ENCODE data around the gene CRAMP1.

Gene CRAMP1

DNA sequence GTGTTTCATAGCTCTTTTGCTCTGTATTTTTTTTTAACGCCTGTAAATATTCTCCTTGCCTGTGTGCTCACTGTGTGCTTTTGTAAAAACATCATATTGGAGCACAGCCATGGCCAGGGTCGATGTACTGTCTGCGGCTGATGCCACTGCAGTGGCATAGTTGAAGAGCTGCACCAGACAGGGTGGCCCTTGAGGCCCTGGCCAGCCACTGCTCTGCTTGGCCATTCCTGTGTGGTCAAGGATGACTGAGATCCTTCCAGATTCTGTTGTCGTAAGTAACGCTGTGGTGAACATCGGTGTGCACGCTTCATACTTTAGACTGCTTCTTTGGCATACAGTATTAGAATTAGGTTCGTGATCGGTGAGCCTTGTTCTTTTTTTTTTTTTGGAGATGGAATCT is 14.6 kb downstream of the CRAMP1 start:
- H3K4me3 ChIP-seq (ENCODE audit: low read length), result no peak overlapping the region

DNA sequence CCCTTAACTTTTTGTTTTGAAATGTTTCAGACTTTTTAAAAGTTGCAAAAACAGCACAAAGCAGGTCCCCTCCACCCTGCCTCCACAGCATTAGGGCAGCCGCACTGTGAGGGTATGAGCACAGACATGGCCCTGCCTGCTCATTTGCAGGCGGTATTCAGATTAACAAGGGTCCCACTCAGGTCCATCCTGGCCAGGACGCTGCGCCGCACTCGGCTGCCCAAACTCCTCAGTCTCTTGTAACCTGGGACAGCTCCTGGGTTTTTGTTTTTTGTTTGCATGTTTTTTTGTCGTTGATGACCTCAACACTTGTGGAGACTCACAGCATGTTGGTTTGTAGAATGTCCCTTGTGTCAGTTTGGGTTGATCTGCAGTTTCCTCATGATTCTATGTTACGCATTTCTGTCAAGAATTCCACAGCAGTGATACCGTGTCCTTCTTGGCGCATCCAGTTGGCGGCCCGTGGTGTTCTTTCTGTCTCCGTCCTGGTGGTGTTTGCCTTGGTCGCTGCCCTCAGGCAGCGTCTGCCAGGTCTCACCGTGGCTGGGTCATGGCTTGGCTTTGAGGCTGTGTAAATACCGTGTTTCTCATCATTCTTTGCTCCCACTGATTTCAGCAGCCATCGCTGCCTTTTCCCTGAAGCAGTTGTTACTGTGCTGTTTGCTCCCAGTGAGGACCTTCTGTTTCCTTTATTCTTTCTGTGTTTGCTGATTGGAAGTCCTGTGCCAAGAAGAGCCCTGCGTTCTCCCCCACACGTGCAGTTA is 18.5 kb downstream of the CRAMP1 start:
- no peak for DNase-seq (ENCODE audit: low read depth, low spot score)
- no peak overlapping the region for H3K4me3 ChIP-seq (ENCODE audit: low read length)

More for the DNA sequence above, 14.6 kb downstream of the CRAMP1 start:
- DNase-seq (ENCODE audit: low read depth, low spot score), result no peak

DNA sequence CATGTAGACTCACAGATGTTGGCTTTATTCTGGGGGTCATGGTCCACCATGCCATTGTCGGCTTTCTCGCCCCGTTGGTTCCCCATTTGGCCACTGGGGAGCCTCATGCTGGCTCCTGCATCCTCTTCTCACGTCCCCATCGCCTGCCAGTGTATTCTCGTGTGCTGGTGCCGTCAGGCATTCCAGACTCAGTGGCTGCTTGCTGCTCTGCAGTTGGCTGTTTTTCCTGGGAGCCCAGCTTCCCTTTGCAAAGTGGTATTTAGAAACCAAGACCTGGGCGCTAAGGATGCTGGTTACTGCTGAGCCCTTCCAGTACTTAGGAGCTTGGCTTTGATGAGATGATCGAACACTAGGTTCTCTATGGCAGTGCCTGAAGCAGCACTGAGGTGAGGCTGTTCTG is 19.1 kb downstream of the CRAMP1 start:
- no peak for DNase-seq (ENCODE audit: low read depth, low spot score)
- H3K4me3 ChIP-seq (ENCODE audit: low read length), result no peak overlapping the region

DNA sequence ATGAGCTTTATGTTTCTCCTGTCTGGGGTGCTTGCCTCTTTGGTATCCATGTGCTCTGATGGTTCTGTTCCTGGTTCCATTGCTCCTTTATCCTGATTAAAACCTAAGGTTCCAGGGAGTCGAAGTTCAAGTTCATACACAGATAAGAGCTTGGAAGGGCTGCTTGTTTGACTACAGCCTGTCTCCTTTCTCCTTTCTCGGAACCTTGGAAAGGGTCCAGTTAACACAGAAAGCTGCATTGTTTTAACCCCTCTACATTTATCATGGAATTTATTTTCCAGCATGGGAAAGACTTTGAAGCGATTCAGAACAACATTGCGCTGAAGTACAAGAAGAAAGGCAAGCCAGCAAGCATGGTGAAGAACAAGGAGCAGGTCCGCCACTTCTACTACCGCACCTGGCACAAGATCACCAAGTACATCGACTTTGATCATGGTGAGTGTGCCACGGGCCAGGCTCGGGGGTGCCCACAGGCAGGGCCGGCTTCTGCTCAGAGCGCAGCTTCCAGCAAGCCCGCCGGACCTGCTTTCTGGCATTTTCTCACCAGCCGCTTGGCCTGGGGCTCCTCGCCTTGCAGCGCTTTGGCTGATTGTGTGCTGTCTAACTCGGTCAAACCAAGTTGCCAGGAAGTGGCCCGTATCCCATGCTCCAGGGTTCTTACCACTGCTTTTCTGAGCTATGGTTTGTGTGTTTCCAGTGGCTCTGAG is 19.9 kb downstream of the CRAMP1 start:
- no peak for DNase-seq (ENCODE audit: low read depth, low spot score)
- no peak overlapping the region for H3K4me3 ChIP-seq (ENCODE audit: low read length)

DNA sequence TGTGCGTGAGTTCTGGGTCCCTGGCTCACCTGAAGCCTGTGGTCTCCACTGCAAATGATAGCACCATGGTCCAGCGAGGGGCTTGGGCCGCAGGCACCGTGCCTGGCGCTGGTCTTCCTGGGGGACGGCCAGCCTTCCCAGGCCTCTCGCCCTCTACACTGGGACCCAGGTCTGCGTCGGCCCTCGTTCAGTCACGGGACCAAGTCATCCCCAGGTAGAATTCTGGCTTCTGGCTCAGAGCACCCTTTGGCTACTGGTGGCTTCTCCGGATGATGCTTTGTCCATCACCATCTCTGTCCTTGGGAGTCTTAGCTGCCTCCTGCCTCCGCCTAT is 20.4 kb downstream of the CRAMP1 start:
- no peak for DNase-seq (ENCODE audit: low read depth, low spot score)
- no peak overlapping the region for H3K4me3 ChIP-seq (ENCODE audit: low read length)

DNA sequence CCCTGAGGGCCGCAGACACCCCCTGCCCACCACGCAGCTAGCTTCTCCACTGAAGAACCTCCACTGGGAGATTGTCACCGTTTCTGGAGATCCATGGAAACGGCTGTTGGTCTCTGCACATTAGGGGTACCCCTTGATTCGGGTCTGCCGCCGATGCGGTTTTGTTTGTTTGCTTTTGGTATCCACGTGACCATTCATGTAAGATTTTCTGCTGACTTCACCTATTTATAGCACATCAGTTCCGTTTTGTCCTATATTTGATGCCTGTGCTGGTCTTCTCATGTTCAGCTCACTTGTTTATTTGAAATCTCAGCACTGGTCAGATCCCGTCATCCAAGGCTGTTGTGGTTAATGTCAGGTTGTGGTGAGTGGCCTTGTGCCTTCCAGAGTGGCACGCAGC is 21.1 kb downstream of the CRAMP1 start:
- DNase-seq (ENCODE audit: low read depth, low spot score), result no peak
- H3K4me3 ChIP-seq (ENCODE audit: low read length), result no peak overlapping the region

DNA sequence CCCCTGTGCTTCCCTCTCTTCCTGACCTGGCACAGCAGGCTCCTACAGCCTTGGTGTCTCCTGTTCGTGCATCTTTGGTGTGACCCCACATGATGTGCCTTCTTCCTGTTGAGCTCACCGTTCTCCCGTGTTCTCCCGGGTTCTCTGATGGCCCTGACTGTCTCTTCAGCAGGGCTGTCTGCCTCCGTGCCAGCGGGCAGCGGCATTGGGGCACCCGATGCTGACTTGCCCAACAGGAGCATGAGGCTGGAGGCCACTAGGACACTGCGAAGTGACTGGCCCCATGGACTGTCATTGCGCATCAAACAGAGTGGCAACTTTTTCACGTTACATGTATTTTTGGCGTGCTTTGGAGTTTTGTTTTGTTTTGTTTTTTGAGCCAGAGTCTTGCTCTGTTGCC is 22.4 kb downstream of the CRAMP1 start:
- H3K4me3 ChIP-seq (ENCODE audit: low read length), result no peak overlapping the region

DNA sequence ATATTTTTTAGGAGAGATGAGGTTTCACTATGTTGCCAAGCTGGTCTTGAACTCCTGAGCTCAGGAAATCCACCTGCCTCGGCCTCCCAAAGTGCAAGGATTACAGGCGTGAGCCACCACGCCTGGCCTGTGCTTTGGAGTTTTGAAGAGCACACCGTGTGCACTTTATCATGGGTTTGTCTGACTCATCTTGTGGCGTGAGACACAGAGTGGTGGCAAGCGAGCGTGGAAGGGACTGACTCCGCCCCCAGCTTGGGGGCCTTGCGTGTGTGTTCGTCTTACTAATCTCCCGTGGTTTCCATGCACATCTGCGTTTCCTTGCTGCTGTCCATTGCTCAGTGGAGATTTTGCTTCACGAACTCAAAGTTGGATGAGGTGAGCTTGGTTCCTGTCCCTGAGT is 22.9 kb downstream of the CRAMP1 start:
- DNase-seq (ENCODE audit: low read depth, low spot score), result no peak
- H3K4me3 ChIP-seq (ENCODE audit: low read length), result no peak overlapping the region

More for the DNA sequence above, 22.4 kb downstream of the CRAMP1 start:
- no peak for DNase-seq (ENCODE audit: low read depth, low spot score)

DNA sequence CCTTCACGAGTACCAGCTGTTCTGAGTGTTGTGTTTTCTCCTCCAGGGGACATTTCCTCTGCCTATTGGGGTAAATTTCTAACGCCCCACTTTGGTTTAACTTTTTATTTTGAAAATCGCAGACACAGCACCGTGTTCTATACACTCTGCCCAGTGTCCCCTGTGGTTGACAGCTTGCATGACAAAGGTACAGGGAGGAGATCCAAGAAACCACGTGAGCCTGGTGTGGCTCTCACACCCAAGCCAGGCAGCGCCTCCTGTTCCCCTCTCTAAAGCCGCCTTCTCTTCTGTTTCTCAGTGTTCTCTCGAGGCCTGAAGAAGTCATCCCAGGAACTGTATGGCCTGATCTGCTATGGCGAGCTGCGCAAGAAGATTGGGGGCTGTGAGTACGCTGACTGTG is 25.4 kb downstream of the CRAMP1 start:
- H3K4me3 ChIP-seq (ENCODE audit: low read length), result no peak overlapping the region
- DNase-seq (ENCODE audit: low read depth, low spot score), result no peak

DNA sequence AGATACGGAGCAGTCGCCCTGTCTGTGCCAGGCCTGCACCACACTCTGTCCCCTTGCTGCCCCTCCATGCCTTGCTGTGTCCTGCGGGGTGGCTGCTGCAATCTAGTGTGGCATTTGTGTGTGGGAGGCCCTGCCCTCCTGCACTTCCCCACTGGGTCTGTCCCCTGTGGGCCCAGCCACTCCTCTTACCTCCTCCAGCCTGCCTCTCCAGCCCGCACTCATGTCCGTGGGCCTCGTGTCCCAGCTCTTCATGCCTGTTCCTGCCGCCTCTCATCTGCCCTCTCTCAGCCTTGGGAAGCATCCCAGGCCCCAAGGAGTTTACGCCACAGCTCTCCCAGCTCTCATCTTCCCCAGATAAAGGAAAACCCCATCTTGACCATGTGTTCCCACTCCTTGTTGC is 26.6 kb downstream of the CRAMP1 start:
- no peak overlapping the region for H3K4me3 ChIP-seq (ENCODE audit: low read length)
- DNase-seq (ENCODE audit: low read depth, low spot score), result no peak

DNA sequence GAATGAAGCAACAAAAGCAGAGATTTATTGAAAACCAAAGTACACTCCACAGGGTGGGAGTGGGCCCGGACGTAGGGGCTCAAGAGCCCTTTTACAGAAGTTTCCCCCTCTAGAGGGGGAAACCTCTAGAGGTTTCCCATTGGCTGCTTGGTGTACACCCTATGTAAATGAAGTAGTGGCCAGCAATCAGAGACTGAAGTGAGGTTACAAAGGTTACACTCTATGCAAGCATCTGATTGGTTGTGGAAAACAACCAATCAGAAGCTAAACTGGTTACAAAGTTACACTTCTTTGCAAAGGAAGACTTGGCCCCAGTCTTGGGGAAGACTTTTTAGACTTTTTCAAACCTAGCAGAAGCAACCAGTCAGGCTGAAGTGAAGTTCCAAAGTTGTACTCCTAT is 27.1 kb downstream of the CRAMP1 start:
- DNase-seq (ENCODE audit: low read depth, low spot score), result no peak

DNA sequence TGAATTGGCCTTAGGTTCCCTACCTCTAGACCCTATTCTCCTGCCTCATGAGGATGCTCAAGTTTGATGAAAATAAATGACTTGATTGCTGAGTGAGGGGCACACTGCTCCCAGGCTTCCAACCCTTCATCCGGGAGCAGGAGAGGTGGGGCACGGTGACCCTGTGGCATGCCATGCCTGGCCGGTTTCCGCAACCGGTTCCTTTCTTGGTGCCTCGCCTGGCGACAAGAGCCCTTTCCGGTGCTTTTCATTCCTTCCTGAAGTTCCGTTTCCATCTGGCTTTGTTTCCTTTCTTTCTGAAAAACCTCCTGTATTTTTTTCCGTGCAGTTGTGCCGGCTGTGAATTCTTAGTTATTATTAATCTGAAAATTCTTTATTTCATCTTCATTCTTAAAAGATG is 27.7 kb downstream of the CRAMP1 start:
- H3K4me3 ChIP-seq (ENCODE audit: low read length), result no peak overlapping the region
- no peak for DNase-seq (ENCODE audit: low read depth, low spot score)

More for the DNA sequence above, 27.1 kb downstream of the CRAMP1 start:
- no peak overlapping the region for H3K4me3 ChIP-seq (ENCODE audit: low read length)

DNA sequence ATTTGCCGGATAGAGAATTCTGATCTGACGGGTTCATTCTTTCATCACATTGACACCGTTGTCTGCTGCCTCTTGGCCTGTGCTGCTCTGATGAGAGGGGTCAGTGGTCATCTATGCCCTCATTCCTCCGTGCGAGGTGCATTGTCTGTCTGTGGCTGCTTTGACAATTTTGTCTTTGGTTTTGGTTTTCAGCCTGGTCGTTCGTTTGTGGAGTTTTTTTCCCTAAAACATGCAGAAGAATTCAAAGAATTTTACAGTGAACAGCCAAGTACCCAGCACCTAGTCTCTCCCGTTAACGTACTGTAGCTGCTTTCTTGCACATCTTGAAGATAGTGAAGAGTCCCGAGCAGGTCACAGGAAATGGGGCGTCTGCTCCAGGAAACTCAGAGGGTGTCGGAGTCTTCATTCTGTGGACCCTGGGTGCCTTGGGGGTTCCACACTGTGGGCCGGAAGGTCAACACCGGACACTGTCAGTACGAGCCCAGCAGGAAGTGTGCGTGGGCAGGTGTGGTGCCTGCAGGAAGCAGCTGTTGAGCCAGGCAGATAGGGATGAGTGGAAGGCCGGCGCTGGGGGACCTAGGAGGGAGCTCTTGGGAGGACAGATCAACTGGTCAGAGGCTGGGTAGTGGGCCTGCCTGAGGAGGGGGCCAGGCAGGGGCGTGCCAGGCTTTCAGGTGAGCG is 28.2 kb downstream of the CRAMP1 start:
- no peak overlapping the region for H3K4me3 ChIP-seq (ENCODE audit: low read length)
- DNase-seq (ENCODE audit: low read depth, low spot score), result no peak

DNA sequence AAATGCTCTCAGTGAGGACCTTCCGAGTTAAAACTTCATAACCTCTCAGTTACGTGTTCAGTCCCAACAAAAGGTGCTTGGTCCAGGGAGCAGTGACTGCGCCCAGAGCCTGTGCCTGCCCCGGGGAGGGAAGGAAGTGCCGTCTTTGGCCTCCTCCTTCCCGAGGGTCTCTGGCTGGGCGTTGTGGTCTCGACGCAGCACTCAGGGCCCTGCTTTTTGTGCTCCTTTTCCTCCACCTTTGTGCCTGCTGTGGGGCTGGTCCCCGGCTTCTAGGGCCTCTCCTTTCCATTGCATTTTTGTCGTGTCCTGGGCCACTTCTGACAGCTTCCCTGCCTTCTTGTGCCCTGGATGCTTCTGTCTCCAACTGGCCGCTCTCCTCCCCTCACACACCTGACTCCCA is 29.1 kb downstream of the CRAMP1 start:
- no peak for DNase-seq (ENCODE audit: low read depth, low spot score)
- no peak overlapping the region for H3K4me3 ChIP-seq (ENCODE audit: low read length)

DNA sequence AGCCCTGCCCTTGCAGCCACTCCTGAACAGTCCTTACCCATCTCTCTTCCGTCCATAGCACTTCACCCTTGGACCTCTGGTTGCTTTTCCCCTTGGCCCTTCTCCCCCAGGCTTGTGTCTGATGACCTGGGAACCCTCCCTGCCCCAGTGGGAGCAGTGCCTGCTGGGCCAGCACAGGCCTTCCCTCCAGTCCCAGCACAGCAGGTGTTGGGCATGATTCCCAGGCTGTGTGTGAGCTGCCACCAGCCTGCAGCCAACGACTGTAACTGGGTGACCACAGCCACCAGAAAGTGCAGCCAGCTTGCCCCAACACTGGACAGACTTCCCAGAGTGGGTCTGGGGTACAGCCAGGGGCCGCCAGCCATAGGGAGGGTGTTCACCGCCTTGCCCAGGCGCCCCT is 30.0 kb downstream of the CRAMP1 start:
- no peak overlapping the region for H3K4me3 ChIP-seq (ENCODE audit: low read length)

DNA sequence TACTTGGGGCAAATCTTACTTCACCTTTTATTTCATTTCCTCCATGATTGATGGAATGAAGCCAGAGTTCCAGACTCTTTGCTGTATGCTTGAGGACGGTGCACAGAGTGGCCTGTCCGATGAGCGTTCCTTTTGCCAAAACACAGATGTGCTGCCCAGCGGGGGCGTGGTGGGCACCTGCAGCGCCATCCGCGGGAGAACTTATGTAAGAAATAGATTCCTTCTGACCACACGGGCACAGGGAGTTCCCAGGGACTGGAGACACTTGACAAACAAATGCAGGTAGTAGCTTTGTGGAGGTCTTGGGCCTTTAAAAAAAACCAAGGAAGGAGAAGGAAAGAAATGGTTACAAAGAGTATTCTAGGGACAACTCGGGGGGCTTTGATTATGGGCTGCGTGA is 30.6 kb downstream of the CRAMP1 start:
- no peak for DNase-seq (ENCODE audit: low read depth, low spot score)
- H3K4me3 ChIP-seq (ENCODE audit: low read length), result no peak overlapping the region

More for the DNA sequence above, 30.0 kb downstream of the CRAMP1 start:
- no peak for DNase-seq (ENCODE audit: low read depth, low spot score)

DNA sequence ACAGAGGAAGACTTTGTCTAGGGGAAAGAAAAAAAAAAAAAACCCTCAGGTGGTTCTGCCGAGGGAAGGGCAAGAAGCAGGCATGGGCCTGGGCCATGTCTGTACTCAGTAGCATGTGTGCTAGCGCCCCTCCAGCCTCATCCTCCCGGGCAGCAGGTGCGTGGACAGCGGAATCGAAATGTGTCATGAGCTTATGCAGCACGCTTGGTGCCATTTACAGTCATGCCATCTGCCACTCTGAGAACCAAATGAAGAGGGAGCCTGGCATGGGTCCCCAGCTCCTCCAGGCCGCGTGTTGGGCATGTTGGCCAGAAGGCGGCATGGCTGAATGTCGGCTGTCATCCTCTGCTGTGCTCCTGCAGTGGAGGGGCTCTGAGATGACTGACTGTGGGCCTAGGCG is 31.4 kb downstream of the CRAMP1 start:
- DNase-seq (ENCODE audit: low read depth, low spot score), result no peak
- H3K4me3 ChIP-seq (ENCODE audit: low read length), result no peak overlapping the region

DNA sequence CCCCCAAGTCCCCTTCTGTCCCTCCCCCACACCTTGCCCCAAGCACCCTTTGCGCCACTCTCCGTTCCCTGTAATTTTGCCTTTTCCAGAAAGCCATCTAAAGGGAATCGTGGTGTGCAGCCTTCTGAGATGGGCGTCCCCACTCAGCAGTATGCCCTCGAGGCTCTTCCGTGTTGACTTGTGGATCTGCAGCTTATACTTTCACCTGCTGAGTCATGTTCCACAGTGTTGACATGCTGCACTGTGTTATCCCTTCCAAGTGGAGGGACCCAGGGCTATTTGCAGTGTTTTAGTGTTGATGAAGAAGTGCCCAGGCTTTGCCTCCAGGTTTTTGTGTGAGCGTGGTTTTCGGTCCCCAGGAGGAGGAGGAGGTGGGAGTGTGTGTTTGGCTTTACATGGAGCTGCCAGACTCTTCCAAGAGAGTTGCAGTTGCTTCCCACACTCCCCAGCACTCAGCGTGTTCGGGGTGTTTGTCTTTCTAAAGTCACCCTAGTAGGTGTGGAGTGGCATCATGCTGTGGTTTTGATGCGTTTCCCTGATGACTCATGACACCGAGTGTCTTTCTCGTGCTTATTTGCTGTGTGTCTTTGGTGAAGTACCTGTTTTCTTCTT is 33.9 kb downstream of the CRAMP1 start:
- no peak overlapping the region for H3K4me3 ChIP-seq (ENCODE audit: low read length)
- DNase-seq (ENCODE audit: low read depth, low spot score), result no peak

DNA sequence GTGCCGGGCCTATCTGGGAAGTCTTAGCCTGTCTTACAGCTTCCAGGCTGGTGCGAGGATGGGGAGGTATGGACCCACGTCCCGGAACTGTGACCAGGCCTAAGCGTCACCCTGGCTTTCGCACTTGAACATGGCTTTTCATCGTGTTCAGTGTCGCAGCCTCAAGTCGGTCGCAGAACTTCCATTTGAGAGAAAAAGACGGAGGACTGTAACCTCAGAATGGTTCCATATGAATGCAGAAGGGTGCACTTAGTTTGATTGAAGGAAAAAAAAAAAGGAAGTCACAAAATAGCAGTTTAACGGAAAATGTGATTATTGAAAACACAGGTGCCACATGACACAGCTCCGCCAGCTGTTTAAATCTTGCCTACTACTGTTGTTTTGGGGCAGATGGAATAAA is 35.7 kb downstream of the CRAMP1 start:
- H3K4me3 ChIP-seq (ENCODE audit: low read length), result no peak overlapping the region

DNA sequence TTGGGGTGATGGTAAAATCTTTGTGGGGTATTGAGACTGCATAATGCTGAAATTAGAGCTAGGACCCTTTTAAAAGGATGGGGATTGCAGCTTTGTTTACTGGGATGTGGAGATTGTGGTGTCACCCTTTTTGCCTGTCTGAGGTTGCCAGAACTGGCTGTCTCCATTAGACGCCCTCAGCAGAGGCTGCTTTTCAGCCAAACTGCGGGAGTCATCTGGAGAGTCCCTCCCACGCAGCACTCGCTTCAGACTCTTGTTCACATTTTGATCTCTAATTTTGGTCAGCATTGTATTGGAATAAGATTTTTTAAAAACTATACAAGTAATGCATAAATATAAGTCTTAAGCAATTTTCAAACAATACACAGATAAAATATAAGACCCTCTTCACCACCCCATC is 38.0 kb downstream of the CRAMP1 start:
- no peak for DNase-seq (ENCODE audit: low read depth, low spot score)
- no peak overlapping the region for H3K4me3 ChIP-seq (ENCODE audit: low read length)

More for the DNA sequence above, 35.7 kb downstream of the CRAMP1 start:
- no peak for DNase-seq (ENCODE audit: low read depth, low spot score)
